ENCODE measurements around the gene GMCL2.

Gene GMCL2

DNA sequence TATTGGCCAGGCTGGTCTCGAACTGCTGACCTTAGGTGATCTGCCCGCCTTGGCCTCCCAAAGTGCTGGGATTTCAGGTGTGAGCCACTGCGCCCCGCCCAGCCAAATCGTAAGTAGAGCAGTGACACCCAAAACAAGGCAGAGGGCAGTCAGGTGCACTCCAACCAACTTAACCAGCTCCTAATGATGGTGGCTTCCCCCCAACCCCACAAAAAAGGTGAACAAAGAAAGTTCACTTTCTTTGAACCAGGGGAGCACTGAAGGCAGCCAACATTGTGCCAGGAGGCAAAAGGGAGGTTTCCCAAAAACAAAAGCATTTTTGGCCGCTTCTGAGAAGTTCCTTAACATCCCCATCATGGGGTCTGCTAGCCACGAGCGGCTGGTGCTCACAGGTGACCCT is 9.6 kb downstream of the GMCL2 start:
- DNase-seq = no peak

- no peak for DNase-seq
Measured at GRCh38 chr5:178176791-178177190, 10.4 kb downstream of the GMCL2 start.

DNA sequence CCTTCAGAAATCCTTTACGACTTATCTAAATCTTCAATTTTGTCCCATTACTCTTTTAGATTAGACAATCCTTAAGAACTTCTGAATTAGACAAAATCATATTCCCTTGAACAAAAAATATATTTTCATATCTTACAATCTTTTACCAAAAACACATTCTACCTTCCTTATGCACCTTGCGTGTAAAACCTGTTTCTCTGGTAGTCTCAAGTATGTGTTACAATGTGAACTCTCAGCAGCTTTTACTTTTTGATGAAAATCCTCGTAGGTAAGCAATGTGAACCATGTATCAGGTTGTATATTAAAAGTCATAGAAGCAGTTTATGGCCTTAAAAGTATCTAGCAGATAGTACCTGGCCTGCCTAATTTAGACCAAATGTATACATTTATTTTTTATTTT is 12.7 kb downstream of the GMCL2 start:
- no peak for DNase-seq

- no peak for DNase-seq
Measured at GRCh38 chr5:178170455-178170854, 16.7 kb downstream of the GMCL2 start.

GRCh38 chr5:178165581-178165980 is 21.6 kb downstream of the GMCL2 start:
- no peak for DNase-seq

DNA sequence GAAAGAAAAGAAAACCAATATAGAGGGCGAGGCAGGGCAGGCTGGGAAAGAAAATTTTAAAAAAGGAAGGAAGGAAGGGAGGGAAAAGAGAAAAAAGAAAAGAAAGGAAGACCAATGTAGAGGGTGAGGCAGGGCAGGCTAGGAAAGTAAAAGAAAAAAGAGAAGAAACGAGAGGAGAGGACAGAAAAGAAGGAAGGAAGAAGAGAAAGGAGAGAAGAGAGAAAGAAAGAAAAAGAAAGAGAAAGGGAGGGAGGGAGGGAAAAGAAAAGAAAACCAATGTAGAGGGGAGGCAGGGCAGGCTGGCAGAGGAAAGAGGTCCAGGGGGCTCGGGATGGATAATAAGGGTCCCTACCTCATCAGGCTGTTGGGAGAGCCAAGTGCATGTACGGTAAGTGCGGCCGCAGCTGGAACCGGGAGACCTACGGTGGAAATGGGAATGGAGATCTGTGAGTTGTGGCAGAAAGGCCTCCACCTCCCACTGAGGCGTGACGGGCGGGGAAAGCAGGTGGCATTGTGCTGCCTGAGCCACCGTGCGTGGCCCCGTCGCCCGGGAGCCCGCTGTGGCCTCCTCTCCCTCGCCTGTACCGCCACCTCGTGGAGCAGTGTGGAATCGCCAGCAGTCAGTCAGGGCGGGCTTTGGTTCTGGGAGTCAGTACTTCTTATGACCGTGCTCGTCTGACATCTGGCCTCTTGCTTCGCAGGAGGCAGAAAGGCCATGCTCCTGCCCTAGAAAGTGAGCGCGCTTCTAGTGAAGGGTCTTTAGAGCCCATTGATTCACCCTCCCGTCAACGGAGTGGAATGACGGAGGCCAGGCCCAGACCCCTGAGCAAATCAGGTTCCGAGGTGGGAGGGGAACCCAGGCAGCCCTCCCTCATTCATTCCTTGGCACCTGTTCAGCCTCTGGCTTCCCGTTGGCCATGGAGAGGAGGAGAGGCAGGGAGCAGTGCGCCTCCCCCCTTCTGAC is 23.1 kb downstream of the GMCL2 start:
- DNase-seq = peak; percentile 50 to 87

GRCh38 chr5:178162481-178162880 is 24.7 kb downstream of the GMCL2 start:
- no peak for DNase-seq

DNA sequence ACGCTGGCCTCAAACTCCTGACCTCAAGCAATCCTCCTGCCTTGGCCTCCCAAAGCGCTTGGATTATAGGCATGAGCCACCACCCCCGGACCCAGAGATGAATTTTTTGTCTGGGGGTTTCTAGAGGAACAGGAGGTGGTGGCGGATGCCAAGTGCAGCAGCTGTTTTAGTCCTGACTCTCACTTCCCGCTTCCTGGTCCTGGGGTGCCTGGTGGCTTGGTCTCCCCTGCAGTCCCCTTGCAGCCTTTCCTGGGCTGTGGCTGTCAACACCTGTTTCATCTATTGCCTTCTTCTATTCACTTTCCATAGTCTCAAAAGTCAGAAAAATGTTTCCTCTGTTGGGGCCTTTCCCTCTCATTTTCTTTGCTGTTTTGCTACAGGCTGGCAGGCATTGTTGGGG is 27.0 kb downstream of the GMCL2 start:
- no peak for DNase-seq

- no peak for DNase-seq
Measured at GRCh38 chr5:178155065-178155464, 32.1 kb downstream of the GMCL2 start.

DNA sequence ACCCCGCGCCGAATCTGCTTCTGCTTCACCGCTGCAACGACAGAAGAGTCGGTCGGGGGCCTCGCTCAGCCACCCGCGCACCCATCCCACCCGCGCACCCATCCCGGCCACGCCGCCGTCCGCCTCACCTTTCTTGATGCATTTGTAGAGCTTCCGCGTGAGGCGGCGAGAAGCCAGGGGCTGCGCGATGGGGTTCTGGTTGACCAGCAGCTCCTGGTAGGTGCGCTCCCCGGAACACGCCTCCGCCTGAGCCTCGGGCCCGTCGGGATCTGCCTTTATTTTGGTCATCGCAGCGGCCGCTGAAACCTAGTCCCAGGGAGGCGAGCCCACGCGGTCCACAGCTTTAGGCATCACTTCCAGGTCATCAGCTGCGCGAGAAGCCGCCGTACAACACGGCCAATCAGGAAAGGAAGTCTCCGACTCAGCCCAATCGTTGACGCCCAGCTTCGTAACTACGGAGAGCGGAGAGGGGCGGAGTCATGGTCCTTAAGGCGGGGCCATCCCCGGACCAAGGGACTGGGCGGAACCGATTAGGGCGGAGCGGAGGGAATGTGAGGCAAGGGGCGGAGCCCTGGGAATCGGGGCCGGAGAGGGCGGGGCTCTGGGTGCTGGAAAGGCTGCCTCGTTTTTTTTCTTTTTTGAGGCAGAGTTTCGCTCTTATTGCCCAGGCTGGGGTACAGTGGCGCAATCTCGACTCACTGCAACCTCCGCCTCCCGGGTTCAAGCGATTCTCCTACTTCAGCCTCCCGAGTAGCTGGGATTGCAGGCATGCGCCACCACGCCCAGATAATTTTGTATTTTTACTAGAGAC is 33.4 kb downstream of the GMCL2 start, which contains the start of gene NHP2:
Gene NHP2, minus strand, starts transcription at position 356 of the 811 bp plus-strand sequence. Its CDS starts 68 bp downstream, at position 288.
- peak; percentile 95 to 99 for DNase-seq

DNA sequence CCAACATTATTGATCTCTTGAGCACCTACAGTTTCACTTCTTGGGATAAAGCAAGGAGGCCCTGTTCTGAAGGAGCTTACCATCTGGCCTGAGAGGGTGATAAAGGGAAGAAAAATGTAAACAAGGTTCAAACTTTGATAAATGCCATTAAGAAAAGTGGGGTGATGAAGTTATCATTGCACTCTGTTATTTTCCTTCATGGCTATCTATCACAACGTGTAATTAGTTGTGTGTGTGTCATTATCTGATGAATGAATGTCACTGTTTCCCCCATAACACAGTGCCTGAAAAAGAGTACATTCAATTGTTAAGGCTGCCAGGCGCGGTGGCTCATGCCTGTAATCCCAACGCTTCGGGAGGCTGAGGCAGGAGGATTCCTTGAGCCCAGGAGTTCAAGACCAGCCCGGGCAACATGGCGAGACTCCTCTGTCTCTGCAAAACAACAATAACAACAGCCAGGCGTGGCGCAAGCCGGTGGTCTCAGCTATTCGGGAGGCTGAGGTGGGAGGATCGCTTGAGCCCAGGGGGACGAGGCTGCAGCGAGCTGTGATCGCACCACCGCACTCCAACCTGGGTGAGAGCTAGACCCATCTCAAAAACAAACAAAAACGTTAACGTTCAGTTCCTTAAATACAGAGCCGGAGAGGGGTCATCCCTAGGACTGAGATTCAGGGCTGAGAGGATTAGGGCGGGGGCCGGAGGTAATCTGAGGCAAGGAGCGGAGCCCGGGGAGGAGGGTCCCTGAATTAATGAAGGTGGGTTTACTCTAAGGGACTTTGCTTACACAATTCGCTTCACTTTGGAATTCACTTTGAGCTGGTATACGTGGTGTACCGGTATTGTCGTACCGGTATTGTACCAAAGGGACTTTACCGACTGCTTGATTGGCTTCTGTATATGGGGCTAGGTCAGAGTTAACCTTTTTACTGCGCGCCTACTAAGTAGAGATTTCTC is 34.4 kb downstream of the GMCL2 start:
- DNase-seq = no peak

GRCh38 chr5:178150977-178151734 is 36.0 kb downstream of the GMCL2 start:
- DNase-seq = no peak

DNA sequence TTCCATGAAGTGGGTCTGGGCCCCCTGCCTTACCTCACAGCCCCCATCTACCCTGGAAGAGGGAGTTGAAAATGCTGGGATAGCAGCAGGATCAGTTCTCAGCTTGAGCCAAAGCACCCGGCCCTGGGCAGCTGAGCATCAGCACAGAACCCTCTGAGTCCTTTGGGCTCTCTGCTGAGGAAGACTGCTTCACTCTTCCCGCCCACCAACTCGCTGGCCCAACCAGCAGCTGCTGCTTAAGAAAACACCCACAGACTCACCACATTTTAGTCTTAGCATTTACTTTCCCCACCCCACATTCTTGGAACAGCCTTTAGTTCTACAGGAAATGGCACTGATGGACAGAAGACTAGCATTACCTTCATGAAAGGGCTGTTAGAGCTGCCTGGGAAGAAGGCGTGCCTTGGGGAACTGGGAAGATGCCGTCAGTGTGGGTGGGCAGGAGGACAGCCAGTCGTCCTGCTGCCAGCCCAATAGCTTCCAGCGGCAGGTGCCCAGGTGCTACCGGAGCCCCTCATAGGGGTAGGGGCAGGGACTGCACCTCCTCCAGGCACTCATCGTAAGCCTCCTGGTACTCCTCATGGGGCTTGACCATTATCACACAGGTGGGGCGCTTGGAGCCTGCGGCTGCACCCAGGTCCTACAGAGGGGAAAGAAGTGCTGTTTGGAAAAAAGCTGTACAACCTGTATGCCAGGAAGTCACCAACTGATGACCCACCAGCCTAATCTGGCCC is 37.8 kb downstream of the GMCL2 start:
- no peak for DNase-seq

- DNase-seq = no peak
Measured at GRCh38 chr5:178147406-178147805, 39.8 kb downstream of the GMCL2 start.

DNA sequence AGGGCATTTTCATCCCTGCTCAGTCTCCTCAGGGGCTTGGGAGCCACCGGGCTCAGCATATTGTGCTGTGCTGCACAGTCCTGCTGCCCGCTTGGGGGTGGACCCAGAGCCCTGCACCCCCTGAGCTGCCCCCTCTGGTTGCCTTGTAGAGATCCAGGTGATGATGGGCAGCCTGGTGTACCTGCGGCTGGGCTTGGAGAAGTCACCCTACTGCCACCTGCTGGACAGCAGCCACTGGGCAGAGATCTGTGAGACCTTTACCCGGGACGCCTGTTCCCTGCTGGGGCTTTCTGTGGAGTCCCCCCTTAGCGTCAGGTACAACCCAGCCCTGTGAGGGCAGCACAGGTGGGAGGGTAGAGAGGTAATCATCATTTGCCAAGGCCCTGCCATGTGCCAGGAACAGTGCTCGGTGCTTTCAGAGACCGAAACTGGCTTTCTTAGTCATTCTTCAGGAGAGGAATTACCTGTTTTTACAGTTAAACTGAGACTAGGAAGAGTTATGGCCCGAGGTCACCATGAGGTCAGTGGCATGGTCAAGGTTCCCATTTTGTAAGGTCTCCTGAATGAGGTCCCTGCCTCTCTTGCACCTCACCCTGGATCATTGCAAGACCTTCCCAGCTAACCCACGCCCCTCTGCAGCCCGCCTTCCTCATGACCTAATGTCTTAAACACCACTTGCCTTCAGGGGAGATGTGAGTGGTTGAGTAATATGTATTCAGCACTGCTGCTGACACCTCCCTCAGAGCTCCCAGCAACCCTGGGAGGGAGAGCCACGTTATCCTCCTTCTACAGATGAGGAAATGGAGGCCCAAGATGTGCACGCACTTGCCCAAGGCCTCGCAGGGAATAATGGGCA is 41.0 kb downstream of the GMCL2 start:
- DNase-seq = peak in 1 of 2 experiments; percentile 14

DNA sequence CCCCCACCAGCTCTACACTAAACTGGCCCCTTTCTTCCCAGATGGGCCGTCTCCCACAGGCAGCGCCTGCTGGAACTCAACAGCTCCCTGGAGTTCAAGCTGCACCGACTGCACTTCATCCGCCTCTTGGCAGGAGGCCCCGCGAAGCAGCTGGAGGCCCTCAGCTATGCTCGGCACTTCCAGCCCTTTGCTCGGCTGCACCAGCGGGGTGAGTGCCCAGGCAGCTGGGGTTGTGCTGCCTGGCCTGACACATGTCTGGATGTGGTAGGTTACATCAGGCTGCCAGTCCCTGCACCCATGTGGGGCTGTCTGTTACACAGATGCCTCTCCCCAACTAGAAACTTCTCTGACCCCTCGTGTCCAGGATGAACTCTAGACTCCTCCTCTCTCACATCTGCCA is 43.3 kb downstream of the GMCL2 start:
- DNase-seq = peak; percentile 8 to 71

GRCh38 chr5:178143246-178143645 is 43.9 kb downstream of the GMCL2 start:
- DNase-seq = no peak

- no peak for DNase-seq
Measured at GRCh38 chr5:178142642-178143041, 44.5 kb downstream of the GMCL2 start.

DNA sequence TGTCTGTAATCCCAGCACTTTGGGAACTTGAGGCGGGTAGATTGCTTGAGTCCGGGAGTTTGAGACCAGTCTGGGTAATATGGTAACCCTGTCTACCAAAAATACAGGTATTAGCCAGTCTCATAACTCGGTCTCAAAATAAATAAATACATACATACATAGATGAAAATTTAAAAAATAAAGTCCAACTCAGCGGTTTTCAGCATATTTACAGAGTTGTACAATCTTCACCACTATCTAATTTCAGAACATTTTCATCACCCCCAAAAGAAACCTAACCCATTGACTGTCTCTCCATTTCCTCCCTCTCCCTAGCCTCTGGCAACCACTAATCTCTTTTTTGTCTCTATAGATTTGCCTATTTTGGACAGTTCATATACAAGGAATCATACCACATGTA is 45.6 kb downstream of the GMCL2 start:
- no peak for DNase-seq

GRCh38 chr5:178137991-178138390 is 49.2 kb downstream of the GMCL2 start:
- no peak for DNase-seq

Data from NCI-H446 (cell line).